Measurements from ENCODE around the gene RGS9. TPM values are rescaled to one million over a fixed set of nuclear protein-coding genes. Genes with fewer than 3 reads are reported as not detected.

RGS9 gene
- total RNA-seq, 1 donor from 2014 or later: 2.7 TPM

DNA sequence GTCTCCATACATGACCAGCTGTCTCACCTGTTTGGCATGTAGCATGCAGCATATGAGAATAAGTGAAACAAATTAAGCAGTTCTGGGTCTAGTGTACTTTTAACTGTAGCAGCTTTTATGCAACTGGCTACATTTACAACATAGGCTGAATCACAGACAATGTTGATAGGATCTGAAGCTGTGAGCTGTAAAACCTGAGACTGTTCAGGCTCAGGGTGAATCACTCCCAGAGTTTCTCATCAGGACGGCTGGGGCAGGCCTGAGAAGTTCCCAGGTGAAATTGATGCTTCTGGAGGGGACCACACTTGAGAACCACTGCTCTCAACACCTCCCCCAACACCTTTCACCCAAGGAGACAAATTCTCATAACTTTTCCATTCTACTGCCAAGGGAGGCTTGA lies 70.3 kb downstream of the RGS9 start:
- DNase-seq (ENCODE audit: low read depth): peak; percentile 64

DNA sequence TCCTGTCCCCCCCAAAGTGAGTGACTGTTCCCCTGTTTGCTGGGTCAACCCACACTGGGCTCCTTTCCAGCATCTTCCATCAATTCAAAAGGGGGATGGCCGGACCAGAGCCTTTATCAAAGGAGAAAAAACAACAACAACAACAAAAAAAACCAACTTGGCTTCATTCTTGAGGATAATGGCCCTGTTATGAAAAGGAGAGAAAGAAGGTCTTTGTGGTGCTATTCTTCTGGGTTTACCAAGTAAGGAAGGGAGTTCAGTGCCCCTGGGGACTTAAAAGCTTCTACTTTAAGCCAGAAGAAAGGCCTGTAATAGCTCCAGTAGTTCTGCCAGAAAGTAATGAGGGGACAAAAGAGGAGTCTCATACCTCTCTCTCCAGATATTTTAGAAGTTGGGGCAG lies 71.5 kb downstream of the RGS9 start:
- no peak for DNase-seq (ENCODE audit: low read depth)

GRCh38 chr17:65218261-65218660 lies 81.1 kb downstream of the RGS9 start:
- DNase-seq (ENCODE audit: low read depth): no peak

GRCh38 chr17:65219124-65219523 lies 82.0 kb downstream of the RGS9 start:
- DNase-seq (ENCODE audit: low read depth): no peak

DNA sequence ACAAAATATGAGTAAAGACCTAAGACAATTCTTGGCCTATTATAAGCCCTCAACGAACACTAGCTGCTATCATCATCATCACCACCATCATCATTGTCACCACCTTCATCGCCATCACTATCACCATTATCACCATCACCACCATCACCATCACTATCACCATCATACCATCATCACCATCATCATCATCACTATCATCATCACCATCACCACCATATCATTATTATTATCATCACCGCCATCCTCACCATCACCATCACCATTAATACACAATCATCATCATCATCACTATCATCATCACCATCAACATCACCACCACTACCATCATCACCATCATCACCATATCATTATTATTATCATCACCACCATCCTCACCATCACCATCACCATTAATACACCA lies 82.5 kb downstream of the RGS9 start:
- DNase-seq (ENCODE audit: low read depth): no peak

DNA sequence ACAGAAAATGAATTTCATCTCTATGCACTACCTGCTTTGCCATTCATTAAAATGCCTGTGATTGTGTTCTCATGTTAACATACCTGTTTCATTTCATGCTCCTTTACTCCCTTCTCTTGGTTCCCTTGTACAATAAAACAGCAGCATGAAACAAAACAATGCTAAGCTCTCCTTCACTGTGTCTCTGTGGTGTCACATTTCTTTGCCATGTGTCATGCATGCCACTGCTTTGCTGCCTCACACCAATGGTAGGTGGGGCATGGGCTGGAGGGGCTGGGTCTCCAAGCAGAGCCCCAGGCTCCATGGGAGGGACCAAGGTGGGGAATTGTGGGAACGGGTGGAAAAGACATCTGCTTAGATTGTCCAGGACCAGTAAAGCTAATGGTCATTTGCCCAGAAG lies 83.6 kb downstream of the RGS9 start:
- peak; percentile 47 for DNase-seq (ENCODE audit: low read depth)

GRCh38 chr17:65222214-65222738 lies 85.1 kb downstream of the RGS9 start:
- DNase-seq (ENCODE audit: low read depth): no peak

- DNase-seq (ENCODE audit: low read depth): no peak
Observed at GRCh38 chr17:65225061-65225460, 87.9 kb downstream of the RGS9 start.

- no peak for DNase-seq (ENCODE audit: low read depth)
Observed at GRCh38 chr17:65226227-65226626, 89.1 kb downstream of the RGS9 start.

DNA sequence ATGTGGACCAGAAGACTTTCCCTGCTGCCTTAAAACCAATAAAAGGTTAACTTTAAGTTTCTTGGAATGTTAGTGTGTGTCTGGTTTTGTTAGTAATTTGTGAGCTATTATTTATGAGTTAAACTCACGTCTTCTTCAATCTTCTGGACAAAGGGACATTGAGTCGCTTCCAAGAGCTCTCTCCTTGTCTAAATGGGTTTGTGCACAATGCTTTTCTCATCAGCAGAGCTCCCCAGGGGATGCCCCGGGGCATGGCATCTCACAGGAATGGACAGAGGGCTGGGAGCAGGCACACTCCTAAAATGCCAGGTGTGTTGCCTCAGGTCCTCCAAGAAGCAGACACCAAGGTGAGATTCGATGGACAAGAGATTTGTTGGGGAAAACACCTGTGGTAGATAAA lies 90.5 kb downstream of the RGS9 start:
- no peak for DNase-seq (ENCODE audit: low read depth)

- DNase-seq (ENCODE audit: low read depth): no peak
Observed at GRCh38 chr17:65228287-65228686, 91.1 kb downstream of the RGS9 start.

DNA sequence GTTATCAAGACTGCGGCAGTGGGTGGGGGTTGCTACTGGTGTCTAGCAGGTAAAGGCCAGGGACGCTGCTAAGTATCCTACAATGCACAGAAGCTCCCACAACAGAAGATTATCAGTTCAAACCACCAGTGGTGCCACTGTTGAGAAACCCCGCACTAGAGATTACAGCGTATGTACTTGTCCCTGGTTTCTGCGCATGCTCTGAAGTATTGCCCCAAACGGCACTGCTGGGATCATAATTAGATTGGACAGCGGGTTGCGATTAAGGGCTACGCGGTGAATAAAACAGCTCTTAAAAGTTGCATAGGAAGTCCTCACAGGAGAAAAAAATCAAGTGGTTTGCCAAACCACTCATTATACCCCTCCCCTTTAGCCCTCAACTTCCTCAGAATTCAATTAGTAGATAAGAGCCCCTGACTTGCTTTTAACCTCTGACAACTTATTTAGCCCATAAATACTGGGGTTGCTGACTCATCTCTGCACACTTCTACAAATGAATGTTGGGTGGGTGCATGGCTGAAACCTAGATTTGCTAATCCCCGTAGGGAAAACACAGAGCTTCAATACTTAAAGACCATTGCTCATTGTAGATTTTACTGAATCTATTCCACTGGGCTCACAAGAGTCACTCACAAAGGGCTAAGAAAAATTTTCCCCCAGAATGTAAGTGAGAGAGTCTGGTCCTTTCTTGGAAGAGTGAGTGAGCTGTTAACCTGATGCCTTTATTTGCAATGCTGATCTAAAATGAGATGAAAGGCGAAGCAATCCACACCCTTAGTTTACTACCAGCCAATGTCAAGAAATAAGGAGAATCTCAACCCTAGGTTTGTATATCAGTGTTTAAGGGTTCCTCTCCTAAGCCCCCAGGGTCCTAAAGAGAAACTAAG lies 91.8 kb downstream of the RGS9 start:
- peak; percentile 44 for DNase-seq (ENCODE audit: low read depth)

DNA sequence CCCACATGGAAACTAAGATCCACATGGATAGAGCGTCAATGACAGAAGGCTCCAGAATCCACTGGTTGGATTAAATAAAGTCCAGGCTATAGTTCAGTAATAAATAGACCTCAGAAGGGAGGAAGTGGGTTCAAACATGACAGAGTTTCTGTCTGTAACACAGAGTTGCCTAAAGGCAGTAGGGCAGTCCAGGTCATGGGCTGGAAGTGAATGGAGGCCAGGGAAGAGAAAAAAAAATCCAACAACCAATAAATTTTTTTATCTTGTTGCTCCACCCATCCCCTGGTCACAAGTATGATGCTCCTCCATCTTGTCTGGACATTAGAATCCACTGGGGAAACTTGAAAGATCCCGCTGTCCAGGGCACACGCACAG lies 92.4 kb downstream of the RGS9 start:
- DNase-seq (ENCODE audit: low read depth): no peak

- DNase-seq (ENCODE audit: low read depth): no peak
Observed at GRCh38 chr17:65230040-65230439, 92.9 kb downstream of the RGS9 start.

DNA sequence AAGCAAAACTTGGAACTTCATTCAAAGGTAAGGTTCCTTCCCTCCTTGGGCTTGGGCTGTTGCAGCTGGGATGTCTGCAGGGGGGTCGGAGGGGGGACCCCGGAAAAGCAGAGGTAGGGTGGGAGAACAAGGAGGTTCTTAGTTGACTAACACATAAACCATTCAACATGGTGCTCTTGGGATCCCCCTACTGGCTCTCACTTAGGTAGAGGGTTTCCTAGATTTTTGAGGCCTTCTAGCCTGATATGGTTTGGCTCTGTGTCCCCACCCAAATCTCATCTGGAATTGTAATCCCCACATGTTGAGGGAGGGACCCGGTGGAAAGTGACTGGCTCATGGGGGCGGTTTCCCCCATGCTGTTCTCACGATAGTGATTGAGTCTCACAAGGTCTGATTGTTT lies 93.9 kb downstream of the RGS9 start:
- DNase-seq (ENCODE audit: low read depth): no peak

DNA sequence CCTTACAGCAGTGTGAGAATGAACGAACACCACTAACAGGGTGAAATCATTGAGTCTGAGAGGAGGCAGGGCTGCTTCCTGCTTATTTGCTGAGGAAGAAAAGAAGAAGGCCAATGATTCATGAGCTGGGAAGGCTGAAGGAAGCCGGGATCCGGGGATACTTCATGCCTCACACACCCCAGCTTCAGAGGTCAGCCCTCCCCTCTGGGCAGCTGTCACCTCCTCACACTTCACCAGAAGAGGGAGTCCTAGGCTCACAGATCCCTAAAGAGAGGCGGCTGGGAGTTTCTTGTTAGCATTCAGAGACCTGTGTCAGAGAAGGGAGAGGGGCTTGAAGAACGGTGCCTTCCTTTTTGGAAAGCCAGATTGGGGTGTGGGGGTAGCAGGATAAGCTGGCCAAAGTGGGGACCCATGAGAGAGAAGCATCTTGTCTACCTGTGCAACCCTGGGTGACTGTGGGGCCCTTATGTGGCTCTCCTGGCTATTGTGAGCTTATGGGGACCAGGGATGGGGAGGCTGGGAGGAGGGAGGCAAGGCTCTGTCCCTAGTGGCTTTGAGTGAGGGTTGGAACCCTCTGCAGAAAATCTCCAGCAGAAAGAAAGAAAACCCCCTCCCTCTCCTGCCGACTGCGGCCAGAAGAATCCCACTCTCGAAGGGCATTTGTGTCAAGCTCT lies 94.6 kb downstream of the RGS9 start:
- DNase-seq (ENCODE audit: low read depth): peak; percentile 71

GRCh38 chr17:65235284-65235683 lies 98.1 kb downstream of the RGS9 start:
- DNase-seq (ENCODE audit: low read depth): no peak

GRCh38 chr17:65236321-65236720 lies 99.2 kb downstream of the RGS9 start:
- no peak for DNase-seq (ENCODE audit: low read depth)

- peak; percentile 79 for DNase-seq (ENCODE audit: low read depth)
Observed at GRCh38 chr17:65243838-65244625, 106.9 kb downstream of the RGS9 start.

DNA sequence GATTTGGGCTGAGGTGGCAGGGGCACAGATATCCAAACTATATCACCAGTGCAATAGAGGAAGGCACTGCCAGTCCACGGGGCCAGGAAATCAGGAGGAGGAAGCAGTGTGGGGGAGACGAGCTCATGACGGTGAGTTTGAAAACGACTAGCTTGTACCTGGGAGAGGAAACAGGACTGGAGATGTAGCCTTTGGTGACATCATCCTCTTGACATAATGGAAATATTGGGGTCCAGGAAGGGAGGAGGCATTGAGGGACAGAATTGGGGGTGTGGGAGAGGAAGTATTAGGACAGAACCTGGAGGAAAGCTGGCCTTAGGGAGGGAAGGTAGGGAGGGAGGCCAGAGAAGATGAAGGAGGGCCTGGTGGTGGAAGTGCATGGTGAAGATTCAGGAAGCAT lies 109.1 kb downstream of the RGS9 start:
- no peak for DNase-seq (ENCODE audit: low read depth)

- DNase-seq (ENCODE audit: low read depth): no peak
Observed at GRCh38 chr17:65249774-65250173, 112.6 kb downstream of the RGS9 start.

DNA sequence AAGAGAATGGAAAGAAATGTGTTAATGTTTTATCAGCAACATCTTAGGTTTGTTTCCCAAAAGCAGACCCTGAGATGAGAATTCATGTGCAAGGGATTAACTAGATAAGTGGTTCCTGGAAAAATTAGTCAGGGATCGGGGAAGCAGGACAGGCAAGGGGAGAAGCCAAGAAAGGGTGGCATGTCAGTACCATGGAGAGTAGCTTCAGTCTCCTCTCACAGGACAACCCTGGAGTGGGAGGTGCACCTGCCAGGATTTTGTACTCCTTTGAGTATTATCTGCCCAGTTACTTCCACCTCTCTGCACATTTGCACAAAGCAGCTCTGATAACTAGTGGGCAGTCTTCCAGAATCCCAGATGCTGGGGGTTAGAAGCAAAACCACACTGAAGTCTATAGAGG lies 117.0 kb downstream of the RGS9 start:
- DNase-seq (ENCODE audit: low read depth): peak; percentile 14
